Fibroblast of pulmonary artery (primary cell): Measurements from ENCODE around the gene ATP6V0E1.

ENCODE experiments used
- DNase-seq: peaks from one replicate; pipeline ENCODE4 v3.0.0-alpha.2; 2010; ENCODE audit warnings: low read depth
- H3K4me3 ChIP-seq: replicated peaks from 2 replicates; pipeline ENCODE4 v1.5.1; 2011; ENCODE audit warnings: low read depth, mild to moderate bottlenecking, control low read depth, low read length, moderate library complexity
- TF ChIP-seq, protein P1 (sequence below): IDR thresholded peaks from 2 replicates; pipeline ENCODE4 v1.5.1; 2011; ENCODE audit warnings: mild to moderate bottlenecking, control low read depth, low read length, inconsistent platforms; ENCODE audit errors: missing control alignments

The ATP6V0E1 gene

DNA sequence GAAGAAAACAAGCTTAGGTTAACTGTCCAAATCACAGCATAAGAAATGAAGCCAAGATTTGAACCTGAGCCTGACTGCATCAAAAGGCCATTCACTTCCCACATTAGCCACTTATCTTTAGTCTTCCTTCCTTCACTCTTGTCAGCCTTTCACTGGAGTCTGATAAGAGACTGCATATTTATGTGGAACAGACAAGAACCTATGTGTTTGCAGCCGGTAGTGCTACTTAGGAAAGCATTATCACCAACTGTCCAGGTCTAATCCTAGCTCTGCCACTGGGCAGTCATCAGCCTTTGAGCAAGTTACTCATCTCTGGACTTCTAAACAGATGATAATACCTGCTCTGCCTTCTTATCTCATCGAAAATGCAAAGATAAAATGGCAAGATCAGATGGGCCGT lies 12.1 kb upstream of the ATP6V0E1 start:
- H3K4me3 ChIP-seq = no peak overlapping the region
- no peak for DNase-seq
- TF ChIP-seq, protein P1, sequence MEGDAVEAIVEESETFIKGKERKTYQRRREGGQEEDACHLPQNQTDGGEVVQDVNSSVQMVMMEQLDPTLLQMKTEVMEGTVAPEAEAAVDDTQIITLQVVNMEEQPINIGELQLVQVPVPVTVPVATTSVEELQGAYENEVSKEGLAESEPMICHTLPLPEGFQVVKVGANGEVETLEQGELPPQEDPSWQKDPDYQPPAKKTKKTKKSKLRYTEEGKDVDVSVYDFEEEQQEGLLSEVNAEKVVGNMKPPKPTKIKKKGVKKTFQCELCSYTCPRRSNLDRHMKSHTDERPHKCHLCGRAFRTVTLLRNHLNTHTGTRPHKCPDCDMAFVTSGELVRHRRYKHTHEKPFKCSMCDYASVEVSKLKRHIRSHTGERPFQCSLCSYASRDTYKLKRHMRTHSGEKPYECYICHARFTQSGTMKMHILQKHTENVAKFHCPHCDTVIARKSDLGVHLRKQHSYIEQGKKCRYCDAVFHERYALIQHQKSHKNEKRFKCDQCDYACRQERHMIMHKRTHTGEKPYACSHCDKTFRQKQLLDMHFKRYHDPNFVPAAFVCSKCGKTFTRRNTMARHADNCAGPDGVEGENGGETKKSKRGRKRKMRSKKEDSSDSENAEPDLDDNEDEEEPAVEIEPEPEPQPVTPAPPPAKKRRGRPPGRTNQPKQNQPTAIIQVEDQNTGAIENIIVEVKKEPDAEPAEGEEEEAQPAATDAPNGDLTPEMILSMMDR = no peak

DNA sequence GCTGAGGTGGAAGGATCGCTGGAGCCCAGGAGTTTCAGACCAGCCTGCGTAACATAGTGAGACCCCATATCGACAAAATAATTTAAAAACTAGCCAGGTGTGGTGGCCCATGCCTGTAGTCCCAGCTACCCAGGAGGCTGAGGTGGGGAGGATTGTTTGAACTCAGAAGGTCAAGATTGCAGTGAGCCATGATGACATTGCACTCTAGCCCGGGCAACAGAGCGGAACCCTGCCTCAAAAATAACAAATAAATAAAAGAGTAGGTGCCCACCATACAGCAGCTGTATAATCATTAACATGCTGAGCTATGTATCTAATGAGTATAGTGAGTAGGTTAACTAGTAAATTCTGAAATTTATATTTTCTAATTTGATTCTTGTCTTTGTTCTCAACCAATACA lies 11.0 kb upstream of the ATP6V0E1 start:
- no peak for DNase-seq
- H3K4me3 ChIP-seq = no peak overlapping the region
- TF ChIP-seq, protein P1 = no peak

DNA sequence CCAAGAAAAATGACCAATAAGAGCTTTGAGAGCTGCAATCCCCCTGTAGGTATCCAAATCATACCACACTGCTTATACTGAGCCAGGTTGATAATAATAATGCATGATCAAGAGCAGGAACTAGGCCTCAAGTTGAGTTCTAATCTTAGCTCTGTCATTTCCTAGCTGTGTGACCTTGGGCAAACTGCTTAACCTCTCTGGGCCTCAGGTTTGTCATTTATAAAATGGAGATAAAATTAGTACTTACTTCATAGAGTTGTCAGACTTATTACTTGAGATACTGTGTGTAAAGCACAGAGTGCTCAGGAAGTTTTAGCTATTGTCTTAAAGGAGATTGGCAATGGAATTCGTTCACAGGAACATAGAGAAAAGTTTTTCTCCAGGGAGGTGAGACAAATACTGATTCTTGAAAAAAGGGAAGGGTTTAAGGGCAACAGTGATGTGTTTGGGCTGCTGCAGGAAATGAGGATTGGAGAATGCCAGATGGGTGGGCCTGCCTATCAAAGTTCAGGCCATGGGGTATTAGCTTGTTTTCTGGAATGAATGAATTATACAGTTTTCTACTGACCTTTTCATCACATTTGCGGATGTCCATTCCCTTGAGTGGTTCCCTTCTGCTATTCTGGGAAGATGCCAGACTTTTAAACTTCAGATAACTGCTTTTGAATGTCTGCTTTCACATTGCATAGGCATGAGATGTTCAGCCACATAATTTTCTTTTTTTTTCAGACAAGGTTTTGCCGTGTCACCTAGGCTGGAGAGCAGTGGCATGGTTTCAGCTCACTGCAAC lies 10.2 kb upstream of the ATP6V0E1 start:
- no peak overlapping the region for H3K4me3 ChIP-seq
- TF ChIP-seq, protein P1 = no peak
- DNase-seq = peak; percentile 75

DNA sequence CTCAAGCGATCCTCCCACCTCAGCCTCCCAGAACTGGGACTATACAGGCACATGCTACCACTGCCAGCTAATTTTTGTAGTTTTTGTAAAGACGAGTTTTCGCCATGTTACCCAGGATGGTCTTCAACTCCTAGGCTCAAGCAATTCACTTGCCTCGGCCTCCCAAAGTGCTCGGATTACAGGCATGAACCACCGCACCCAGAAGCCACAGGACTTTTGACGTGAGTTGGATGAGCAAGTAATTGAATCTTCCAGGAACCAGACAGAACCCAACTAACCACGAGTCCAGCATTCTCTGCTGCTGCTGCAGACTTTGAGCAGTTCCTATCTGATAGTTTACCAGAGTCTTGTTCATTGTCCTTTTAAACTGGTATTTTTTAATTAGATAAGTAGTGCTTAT lies 9.6 kb upstream of the ATP6V0E1 start:
- DNase-seq = peak; percentile 11
- TF ChIP-seq, protein P1 = no peak
- H3K4me3 ChIP-seq = no peak overlapping the region

DNA sequence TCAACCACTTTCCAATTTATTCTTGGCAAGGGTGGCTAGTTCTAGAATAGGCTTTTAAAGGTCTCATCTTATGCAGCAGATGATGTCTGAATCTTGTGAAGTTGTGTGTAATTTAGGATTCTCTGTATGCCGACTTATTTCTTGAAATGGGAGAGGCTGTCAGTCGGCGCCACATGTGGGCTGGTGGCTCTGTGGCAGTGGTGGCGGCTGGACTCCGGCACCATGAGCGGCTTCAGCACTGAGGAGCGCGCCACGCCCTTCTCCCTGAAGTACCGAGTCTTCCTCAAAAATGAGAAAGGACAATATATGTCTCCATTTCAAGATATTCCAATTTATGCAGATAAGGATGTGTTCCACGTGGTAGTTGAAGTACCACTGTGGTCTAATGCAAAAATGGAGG lies 8.3 kb upstream of the ATP6V0E1 start:
- TF ChIP-seq, protein P1 = no peak
- H3K4me3 ChIP-seq = no peak overlapping the region
- no peak for DNase-seq

DNA sequence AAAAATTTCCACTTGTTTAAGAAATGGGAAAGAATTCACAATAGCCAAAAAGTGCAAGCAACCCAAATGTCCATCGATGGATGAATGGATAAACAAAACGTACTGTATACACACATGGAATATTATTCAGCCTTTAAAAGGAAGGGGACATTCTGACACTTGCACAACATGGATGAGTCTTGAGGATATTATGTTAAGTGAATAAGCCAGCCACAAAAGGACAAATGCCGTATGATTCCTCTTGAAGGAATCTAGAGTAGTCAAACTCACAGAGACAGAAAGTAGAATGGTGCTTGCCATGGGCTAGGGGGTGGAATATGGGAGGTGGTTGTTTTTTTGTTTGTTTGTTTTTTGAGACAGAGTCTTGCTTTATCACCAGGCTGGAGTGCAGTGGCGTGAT lies 3.8 kb upstream of the ATP6V0E1 start:
- H3K4me3 ChIP-seq = no peak overlapping the region
- no peak for DNase-seq
- TF ChIP-seq, protein P1 = no peak

DNA sequence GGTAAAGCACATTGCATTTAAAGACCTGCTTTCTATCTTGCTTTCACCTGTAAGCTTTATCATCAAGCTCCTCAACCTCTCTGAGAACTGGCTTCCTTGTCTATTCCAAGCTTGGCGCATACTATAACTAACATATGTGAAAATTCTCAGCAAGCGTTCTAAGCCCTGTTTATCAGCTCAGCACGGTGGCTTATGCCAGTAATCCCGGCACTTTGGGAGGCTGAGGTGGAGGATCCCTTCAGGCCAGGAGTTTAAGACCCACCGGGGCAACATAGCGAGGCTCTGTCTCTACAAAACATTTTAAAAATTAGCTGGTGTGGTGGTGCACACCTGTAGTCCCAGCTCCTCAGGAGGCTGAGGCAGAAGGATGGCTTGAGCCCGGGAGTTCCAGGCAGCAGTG lies 1.6 kb upstream of the ATP6V0E1 start:
- no peak for DNase-seq
- H3K4me3 ChIP-seq = no peak overlapping the region
- TF ChIP-seq, protein P1 = no peak
